ENCODE measurements around the gene SFT2D1.
"Not testable (repeated sequence)": the region's sequence is repeated elsewhere in the genome, so short reads cannot be mapped to it uniquely, and the experiment has no call there.

SFT2D1 gene

GRCh38 chr6:166361077-166361429 lies 18.7 kb upstream of the SFT2D1 start:
- DNase-seq: no peak

DNA sequence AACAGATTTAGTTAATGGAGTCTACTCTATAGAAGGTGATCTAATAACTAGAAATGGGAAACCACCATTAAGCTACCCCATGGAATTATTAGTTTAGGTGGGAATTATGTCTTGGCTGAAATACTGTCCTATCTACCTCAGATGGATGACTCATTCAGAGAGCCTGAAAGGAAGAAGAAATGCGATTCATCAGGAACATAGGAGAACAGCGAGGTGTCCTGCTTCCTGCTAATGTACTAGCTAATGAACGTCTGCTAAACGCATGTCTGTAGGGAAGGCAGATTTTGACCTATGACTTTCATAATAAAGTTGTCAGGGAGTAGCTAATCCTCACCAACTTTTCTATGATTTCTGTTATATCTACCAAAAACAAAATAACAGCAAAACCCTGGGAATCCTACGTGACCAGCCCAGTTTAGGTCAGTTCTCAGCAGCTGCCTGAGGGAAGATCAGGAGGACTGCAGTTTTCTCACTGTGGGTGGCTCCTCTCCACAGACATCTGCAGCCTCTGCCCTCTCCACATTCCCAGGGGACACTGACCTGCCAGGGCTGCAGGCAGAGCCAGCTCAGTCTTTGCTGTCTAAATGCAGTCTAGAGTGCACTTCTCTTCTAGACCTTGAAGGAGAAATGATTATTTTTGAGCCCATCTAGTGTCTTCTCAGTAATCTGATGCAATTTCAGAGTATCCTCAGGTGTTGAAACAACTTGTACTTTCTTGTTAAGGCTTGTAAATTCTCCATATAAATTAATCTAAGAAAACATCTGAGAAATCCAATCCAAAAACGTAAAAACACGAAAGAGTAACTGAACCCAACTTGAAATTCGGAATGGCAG lies 18.1 kb upstream of the SFT2D1 start:
- DNase-seq: no peak

DNA sequence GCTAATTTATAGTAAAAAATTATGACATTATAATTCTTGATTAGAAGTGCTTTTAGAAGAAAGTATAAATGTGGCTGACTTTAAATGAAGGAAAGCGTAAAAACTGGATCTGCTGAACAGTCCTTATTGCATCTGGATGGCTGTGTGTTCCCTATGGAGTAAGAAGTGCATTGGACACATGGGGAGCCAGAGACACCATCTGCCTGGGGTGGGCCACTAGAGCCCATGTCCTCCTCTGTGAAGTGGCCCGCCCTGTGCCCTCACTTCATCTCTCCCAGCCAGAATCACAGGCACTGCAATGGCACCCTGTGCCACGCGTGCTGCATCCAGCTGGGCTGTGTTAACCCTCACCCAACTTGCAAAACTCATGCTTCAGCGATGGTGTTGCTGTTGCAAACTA lies 13.2 kb upstream of the SFT2D1 start:
- no peak for DNase-seq

GRCh38 chr6:166354965-166355364 lies 12.6 kb upstream of the SFT2D1 start:
- DNase-seq: no peak

DNA sequence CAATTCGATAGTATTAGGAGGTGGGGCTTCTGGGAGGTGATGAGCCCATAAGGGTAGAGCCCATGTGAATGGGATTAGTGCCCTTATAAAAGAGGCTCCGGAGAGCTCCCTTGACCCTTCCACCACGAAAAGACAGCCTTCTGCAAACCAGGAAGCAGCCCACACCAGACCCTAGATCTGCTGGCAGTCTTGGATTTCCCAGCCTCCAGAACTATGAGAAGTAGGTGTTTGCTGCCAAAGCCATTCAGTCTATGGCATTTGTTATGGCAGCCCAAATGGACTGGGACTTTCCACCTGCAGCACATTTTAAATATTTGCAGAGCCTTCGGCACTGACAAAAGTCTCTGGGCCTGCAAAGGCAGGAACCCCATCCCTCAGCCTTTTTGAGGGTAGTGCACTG lies 11.8 kb upstream of the SFT2D1 start:
- no peak for DNase-seq

GRCh38 chr6:166353507-166353906 lies 11.2 kb upstream of the SFT2D1 start:
- no peak for DNase-seq

DNA sequence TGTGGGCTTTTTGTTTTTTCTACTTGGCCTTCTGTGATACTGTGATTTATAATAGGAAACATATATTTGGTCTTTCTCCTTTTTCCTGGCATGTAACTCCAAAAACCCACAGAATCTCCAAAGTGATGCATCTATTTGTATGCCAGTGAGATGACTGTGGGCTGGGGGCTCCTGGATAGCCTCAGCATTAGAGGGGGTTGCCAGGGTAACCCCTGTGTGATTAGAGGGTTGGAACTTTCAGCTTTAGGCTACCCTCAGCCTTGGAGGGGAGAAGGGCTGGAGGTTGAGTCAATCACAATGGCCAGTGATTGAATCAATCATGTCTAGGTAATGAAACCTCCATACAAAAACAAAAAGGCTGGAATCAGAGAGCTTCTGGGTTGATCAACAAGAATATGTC lies 10.6 kb upstream of the SFT2D1 start:
- DNase-seq: no peak

- no peak for DNase-seq
Measured at GRCh38 chr6:166351715-166352285, 9.5 kb upstream of the SFT2D1 start.

DNA sequence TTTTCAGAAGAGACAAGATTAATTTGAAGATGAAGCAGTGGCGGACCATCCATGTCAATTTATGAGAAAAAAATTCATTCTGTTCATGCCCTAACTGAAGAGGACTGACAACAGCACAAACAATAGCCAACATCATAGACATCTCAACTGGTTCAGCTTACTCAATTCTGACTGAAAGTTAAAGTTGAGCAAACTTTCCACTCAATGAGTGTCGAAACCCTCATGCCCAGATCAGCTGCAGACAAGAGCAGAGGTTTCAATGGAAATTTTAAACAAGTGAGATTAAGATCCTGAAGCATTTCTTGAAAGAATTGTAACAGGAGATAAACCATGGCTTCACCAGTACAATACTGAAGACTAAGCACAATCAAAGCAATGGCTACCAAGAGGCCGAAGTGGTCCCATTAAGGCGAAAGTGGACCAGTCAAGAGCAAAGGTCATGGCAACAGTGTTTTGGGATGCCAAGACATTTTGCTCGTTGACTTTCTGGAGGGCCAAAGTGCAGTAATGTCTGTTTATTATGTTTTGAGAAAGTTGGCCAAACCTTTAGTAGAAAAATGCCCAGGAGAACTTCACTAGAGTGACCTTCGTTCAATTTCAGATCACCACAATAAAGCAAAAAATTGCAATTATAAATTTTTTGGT lies 6.1 kb upstream of the SFT2D1 start:
- DNase-seq: no peak

DNA sequence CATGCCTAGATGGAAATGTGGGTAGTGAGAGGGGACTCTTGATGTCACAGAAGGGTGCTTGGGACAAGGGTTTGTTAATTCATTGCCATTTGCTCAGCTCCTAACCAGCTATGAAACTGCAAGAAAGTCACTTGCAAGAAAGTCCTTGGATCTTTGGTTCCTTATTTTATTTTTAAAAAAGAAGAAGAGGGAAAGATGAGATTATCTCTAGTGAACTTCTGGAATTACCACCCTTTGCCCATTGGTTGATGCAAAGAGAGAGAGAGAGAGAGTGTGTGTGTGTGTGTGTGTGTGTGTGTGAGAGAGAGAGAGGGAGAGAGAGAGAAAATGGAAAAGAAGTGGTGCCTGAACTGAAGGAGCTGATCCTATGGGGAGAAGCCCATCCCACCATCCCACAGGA lies 4.6 kb upstream of the SFT2D1 start:
- DNase-seq: no peak

DNA sequence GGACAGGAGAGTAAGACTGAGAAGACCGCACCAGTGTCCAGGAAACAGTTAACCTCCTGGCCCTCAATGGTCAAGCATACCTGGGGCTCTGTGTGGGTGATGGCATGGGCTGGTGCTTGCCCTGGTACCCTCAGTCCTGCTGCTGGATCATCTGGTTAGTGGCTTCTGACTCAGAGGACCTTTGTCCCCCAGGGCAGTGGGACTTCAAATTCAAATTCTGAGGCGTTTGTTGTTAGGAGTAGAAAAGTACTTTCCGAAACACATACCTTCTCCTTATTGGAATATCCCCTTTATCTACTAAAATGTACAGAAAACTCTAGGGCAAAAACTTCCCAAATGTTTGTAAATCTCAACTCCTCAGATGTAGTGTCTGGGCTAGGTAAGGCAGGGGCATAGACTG lies 4.1 kb upstream of the SFT2D1 start:
- DNase-seq: no peak

DNA sequence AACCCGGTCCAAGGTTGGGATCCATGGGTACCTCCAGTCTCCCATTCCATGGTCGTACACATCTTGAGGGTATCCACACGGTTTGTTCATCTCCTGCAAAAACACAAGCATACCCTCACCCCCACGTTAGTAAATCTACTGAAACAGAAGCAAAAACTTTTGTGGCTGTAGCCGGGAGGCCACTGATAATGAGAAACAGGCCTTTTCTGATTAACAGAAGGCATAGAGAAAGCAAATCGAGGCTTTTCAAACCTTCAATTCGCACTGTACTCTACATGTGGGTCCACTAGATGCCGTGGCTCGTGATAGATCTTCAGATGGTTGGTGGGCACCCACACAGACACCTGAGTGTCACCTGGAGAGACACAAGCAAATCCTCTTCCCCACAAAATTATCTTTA lies 3.3 kb upstream of the SFT2D1 start:
- DNase-seq: not testable (repeated sequence)

DNA sequence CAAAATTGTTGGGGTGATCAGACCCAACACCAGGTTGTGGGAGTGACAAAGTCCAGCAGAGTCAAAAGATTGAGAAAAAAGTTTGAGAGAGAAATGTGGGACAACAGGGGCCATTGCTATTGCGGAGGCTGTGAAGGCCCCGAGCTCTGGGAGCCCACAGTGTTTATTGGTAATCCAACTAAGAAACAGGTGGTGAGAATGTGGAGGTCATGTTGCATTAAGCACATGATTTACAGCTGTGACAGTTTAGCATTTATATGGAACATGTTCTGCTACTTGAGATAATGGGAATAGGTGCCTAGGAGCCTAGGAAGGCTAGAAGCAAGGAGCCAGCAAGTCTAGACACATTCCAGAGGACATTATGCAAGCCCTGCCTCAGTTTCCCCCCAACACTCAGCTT lies 2.6 kb upstream of the SFT2D1 start:
- DNase-seq: not testable (repeated sequence)

DNA sequence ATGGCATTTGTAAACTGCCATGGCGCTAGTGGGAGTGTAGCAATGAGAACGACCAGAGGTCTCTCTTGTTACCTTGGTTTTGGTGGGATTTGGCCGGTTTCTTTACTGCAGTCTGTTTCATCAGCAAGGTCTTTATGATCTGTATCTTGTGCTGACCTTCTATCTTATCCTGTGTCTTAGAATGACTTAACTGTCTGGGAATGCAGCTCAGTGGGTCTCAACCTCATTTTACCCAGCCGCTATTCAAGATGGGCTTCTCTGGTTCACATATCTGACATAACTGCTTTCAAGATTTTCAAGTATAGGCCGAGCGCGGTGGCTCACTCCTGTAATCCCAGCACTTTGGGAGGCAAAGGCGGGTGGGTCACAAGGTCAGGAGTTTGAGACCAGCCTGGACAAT lies 1.9 kb upstream of the SFT2D1 start:
- DNase-seq: no peak

DNA sequence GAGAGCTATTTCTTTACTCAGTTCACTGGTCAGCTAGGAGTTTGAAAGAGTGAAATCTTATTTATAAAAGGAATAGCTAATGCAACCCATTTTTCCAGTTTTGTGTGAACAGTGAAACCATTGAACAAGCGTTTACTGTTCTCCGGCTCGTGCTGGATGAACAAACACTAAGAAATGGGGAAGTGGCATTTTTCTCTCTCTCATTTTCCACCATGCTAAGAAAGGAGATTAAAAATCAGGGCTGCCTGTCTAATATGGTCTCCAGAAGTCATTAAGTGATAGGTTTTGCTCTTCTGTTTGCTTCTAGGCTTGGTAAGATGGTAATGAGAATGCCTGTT lies 774 bp upstream of the SFT2D1 start:
- DNase-seq: no peak

GRCh38 chr6:166341977-166342348 lies 382 bp downstream of the SFT2D1 start:
- no peak for DNase-seq

DNA sequence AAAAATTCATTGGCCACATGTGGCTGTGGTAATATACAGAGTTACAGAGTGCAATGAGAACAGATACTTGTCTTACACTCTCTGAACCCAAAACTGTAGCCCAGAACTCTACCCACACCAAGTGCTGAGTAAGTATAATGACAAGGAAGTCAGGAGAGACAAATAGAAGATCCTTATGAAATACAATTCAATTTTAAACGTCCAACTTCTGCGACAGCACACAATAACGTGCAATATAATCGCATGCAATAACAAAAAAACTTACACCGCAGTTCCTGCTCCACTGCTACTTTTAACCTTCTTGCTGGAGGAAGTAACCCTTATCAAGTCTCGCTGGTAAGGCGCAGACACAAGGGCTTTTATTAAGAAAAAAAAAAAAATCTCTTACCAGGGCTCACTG lies 881 bp downstream of the SFT2D1 start:
- no peak for DNase-seq

DNA sequence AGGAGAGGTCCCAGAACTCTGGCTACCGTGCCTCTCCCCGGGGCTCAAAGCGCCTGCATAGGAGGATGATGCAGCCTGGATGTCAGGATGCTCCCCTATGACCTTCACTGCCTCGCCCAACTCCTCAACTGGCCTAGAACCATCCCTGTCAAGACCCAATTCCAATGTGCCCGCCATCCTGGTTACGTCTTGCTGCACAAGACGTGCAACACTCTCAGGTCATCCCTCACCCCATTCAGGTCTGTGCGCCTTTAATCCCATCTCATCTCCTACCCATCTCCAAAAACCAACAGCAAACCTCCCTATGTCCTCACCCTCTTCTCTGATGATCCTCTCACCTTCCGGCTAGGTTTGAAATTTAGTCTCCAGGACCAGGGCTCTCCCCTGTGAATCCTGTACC lies 3.5 kb downstream of the SFT2D1 start:
- DNase-seq: no peak

DNA sequence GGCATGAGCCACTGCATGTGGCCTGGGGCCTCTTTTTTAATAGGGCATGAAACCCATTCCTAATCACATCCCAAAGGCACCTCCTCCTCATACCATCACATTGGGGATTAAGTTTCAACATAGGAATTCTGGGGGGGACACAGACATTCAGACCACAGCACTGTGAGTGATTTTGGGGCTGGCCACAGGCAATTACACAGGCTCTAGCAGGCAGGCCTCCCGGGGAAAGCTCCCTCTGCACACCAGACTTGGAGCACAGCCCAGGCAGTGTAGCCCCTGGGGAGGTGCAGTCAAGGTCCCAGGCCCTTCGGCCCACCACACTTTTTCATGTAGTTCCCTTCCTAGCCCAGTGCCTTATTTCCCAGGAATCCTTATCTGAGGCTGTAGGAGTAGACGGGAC lies 5.5 kb downstream of the SFT2D1 start:
- DNase-seq: no peak

DNA sequence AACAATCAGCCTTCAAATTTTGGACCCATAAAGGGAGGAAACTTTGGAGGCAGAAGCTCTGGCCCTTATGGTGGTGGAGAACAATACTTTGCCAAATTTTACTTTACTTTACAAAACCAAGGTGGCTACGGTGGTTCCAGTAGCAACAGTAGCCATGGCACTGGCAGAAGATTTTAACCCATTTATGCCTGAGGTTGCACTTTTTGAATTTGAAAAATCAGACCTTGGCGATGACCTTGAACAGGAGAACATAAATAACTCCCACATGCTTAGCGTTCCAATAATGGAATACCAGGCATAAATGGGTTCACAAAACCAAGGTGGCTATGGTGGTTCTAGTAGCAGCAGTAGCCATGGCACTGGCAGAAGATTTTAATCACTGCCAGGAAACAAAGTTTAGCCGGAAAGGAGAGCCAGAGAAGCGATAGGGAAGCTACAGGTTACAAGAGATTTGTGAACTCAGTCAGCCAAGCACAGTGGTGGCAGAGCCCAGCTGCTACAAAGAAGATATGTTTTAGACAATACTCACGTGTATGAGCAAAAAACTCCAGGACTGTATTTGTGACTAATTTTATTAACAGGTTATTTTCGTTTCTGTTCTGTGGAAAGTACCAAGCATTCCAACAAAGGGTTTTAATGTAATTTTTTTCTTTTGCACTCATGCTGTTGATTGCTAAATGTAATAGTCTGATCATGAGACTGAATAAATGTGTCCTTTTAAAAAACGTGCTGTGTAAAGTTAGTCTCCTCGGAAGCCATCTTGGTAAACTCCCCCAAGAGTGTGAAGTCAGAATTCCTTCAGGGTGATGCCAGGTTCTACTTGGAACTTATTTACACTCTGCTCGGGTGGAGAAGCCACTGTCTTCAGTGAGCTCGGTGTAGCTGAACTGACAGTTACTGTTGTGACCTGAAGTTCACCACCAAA lies 6.7 kb downstream of the SFT2D1 start:
- no peak for DNase-seq

DNA sequence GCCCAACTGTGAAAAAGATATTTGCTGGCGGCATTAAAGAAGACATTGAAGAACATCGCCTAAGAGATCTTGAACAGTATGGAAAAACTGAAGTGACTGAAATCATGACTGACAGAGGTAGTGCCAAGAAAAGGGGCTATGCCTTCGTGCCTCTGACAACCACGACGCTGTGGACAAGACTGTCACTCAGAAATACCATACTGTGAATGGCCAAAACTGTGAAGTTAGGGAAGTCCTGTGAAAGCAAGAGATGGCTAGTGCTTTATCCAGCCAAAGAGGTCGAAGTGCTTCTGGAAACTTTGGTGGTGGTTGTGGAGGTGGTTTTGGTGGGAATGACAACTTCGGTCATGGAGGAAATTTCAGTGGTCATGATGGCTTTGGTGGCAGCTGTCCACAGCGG lies 7.5 kb downstream of the SFT2D1 start:
- no peak for DNase-seq

- DNase-seq: no peak
Measured at GRCh38 chr6:166333172-166333995, 9.0 kb downstream of the SFT2D1 start.

All from cortex of kidney (tissue), 1 donor.